Measurements from ENCODE around the gene METTL2B.

DNA sequence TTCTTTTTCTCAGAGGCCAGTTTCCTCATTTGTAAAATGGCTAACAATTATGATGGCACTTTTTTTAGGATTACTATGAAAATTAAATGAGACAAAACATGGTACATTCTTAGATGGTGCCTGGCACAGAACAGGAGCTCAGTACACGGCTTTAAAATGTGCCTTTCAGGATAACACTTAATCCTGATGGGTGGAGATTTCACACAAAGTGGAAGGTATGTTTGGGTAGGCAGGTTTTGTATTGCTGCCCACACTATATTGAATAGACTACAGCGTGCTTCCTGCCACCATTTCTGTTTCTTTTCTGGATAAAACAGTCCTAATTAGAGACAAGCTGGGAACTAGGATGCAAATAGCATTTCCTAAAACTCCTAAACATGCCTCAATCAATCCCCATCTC lies 44.8 kb upstream of the METTL2B start:
- TF ChIP-seq, protein P1, sequence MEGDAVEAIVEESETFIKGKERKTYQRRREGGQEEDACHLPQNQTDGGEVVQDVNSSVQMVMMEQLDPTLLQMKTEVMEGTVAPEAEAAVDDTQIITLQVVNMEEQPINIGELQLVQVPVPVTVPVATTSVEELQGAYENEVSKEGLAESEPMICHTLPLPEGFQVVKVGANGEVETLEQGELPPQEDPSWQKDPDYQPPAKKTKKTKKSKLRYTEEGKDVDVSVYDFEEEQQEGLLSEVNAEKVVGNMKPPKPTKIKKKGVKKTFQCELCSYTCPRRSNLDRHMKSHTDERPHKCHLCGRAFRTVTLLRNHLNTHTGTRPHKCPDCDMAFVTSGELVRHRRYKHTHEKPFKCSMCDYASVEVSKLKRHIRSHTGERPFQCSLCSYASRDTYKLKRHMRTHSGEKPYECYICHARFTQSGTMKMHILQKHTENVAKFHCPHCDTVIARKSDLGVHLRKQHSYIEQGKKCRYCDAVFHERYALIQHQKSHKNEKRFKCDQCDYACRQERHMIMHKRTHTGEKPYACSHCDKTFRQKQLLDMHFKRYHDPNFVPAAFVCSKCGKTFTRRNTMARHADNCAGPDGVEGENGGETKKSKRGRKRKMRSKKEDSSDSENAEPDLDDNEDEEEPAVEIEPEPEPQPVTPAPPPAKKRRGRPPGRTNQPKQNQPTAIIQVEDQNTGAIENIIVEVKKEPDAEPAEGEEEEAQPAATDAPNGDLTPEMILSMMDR (IDR thresholded peaks at IDR 0.05; ENCODE audit: low read depth, low read length): no peak
- TF ChIP-seq, protein P2, sequence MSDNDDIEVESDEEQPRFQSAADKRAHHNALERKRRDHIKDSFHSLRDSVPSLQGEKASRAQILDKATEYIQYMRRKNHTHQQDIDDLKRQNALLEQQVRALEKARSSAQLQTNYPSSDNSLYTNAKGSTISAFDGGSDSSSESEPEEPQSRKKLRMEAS (IDR thresholded peaks at IDR 0.05; ENCODE audit: low read depth, low read length): no peak

All from NB4 (cell line).